WTC11 (cell line): Measurements from ENCODE around the gene KRTAP21-2. TPM values are rescaled to one million over a fixed set of nuclear protein-coding genes. Genes with fewer than 3 reads are reported as not detected.

Source experiments
- ATAC-seq: fragments of 200-7000 bp; cut with Tn5 transposase; 2 replicates; pipeline ENCODE4 v1.10.0; 2021; ENCODE audit warnings: mild to moderate bottlenecking, moderate library complexity
- Bru-seq: library from RNA; stranded (reverse); fragments of 400-500 nt; gene quantifications from one replicate; lab custom pipeline; 2021; lab: Mats Ljungman, UMichigan
- CTCF ChIA-PET: fragments of 300-600 bp; sonication (Branson Sonifier 250); formaldehyde crosslinking; loops from one replicate; lab custom pipeline; 2021; ENCODE audit warnings: antibody characterized with exemption; lab: Charles Lee
- POLR2A ChIA-PET: fragments of 350-600 bp; sonication (Branson Sonifier 250); formaldehyde crosslinking; loops from one replicate; lab custom pipeline; 2021; ENCODE audit warnings: antibody characterized with exemption; lab: Charles Lee
- DNase-seq: peaks from one replicate; pipeline ENCODE4 v3.0.0; 2021; ENCODE audit warnings: low spot score
- H3K27ac Mint-ChIP-seq: 2 replicates; pipeline ENCODE4 v1.8.0; 2021; ENCODE audit warnings: mixed read lengths
- H3K27me3 Mint-ChIP-seq: 2 replicates; pipeline ENCODE4 v1.8.0; 2021; ENCODE audit warnings: low read depth, mild to moderate bottlenecking, moderate library complexity, mixed read lengths
- H3K36me3 Mint-ChIP-seq: 2 replicates; pipeline ENCODE4 v1.8.0; 2021; ENCODE audit warnings: mixed read lengths
- H3K4me1 Mint-ChIP-seq: 2 replicates; pipeline ENCODE4 v1.8.0; 2022; ENCODE audit warnings: mixed read lengths
- H3K4me3 Mint-ChIP-seq: 2 replicates; pipeline ENCODE4 v1.8.0; 2021; ENCODE audit warnings: mild to moderate bottlenecking, moderate library complexity, mixed read lengths
- H3K9me3 Mint-ChIP-seq: 2 replicates; pipeline ENCODE4 v1.8.0; 2021; ENCODE audit warnings: mixed read lengths
- CTCF ChIP-seq: fragments of 200-600 bp; IDR thresholded peaks from 2 replicates; pipeline ENCODE4 v1.8.0; 2022; ENCODE audit warnings: antibody characterized with exemption
- GTF2I ChIP-seq: fragments of 250-450 bp; sonication (Bioruptor Pico); conservative IDR thresholded peaks from 2 replicates; pipeline ENCODE4 v1.4.0; 2021; ENCODE audit warnings: mild to moderate bottlenecking
- IRF2 ChIP-seq: sonication (generic); formaldehyde crosslinking; IDR thresholded peaks from 2 replicates; pipeline ENCODE4 v1.8.0; 2022; ENCODE audit warnings: low read depth, missing genetic modification reagents, borderline replicate concordance
- MLX ChIP-seq: sonication (generic); formaldehyde crosslinking; IDR thresholded peaks from 2 replicates; pipeline ENCODE4 v1.8.1; 2023; ENCODE audit warnings: mild to moderate bottlenecking, missing genetic modification reagents, moderate library complexity
- NFATC4 ChIP-seq: fragments of 250-450 bp; sonication (Bioruptor Pico); IDR thresholded peaks from 2 replicates; pipeline ENCODE4 v1.9.0; 2021; ENCODE audit warnings: mild to moderate bottlenecking
- NR1H2 ChIP-seq: sonication (generic); formaldehyde crosslinking; IDR thresholded peaks from 2 replicates; pipeline ENCODE4 v1.9.0; 2021; ENCODE audit warnings: mild to moderate bottlenecking, moderate library complexity, missing genetic modification reagents
- OVOL2 ChIP-seq: fragments of 250-450 bp; sonication (Bioruptor Pico); IDR thresholded peaks from 2 replicates; pipeline ENCODE4 v1.9.0; 2021; ENCODE audit warnings: mild to moderate bottlenecking, borderline replicate concordance
- RORB ChIP-seq: fragments of 250-450 bp; sonication (Bioruptor Pico); IDR thresholded peaks from 2 replicates; pipeline ENCODE4 v1.9.0; 2021; ENCODE audit warnings: mild to moderate bottlenecking
- TEAD1 ChIP-seq: sonication (generic); formaldehyde crosslinking; IDR thresholded peaks from 2 replicates; pipeline ENCODE4 v1.8.0; 2022; ENCODE audit warnings: mild to moderate bottlenecking, missing genetic modification reagents
- TEAD4 ChIP-seq: sonication (generic); formaldehyde crosslinking; IDR thresholded peaks from 2 replicates; pipeline ENCODE4 v1.8.0; 2022; ENCODE audit warnings: mild to moderate bottlenecking, missing genetic modification reagents
- ZNF121 ChIP-seq: sonication (generic); formaldehyde crosslinking; IDR thresholded peaks from 2 replicates; pipeline ENCODE4 v1.8.0; 2023; ENCODE audit warnings: missing genetic modification reagents
- long read RNA-seq, 3 experiments: library from RNA in 1 of 3; library from capped mRNA in 1 of 3; library from polyadenylated mRNA in 1 of 3; unstranded in 2 of 3; stranded (forward) in 1 of 3; transcript quantifications; one replicate each; pipeline ENCODE4 v2.0.0, GENCODE V29; 2021
- total RNA-seq: library from RNA; stranded (reverse); gene quantifications from 3 replicates; pipeline ENCODE4 v1.2.3, GENCODE V29; 2021
- TF ChIP-seq, protein P1 (sequence below): fragments of 250-450 bp; sonication (Bioruptor Pico); IDR thresholded peaks from 2 replicates; pipeline ENCODE4 v1.9.0; 2021; ENCODE audit warnings: mild to moderate bottlenecking, borderline replicate concordance
- TF ChIP-seq, protein P2 (sequence below): sonication (generic); formaldehyde crosslinking; IDR thresholded peaks from 2 replicates; pipeline ENCODE4 v1.8.0; 2023; ENCODE audit warnings: missing genetic modification reagents, mild to moderate bottlenecking, borderline replicate concordance
- TF ChIP-seq, protein P3 (sequence below): sonication (generic); formaldehyde crosslinking; IDR thresholded peaks from 2 replicates; pipeline ENCODE4 v1.8.1; 2023; ENCODE audit warnings: mild to moderate bottlenecking, missing genetic modification reagents, borderline replicate concordance
- TF ChIP-seq, protein P4 (sequence below): fragments of 250-450 bp; sonication (Bioruptor Pico); IDR thresholded peaks from 2 replicates; pipeline ENCODE4 v1.8.0; 2021; ENCODE audit warnings: mild to moderate bottlenecking
- TF ChIP-seq, protein P5 (sequence below): fragments of 250-450 bp; sonication (Bioruptor Pico); IDR thresholded peaks from 2 replicates; pipeline ENCODE4 v1.9.0; 2021; ENCODE audit warnings: mild to moderate bottlenecking
- TF ChIP-seq, protein P6 (sequence below): sonication (generic); formaldehyde crosslinking; IDR thresholded peaks from 2 replicates; pipeline ENCODE4 v1.8.1; 2023; ENCODE audit warnings: mild to moderate bottlenecking, missing genetic modification reagents

The KRTAP21-2 gene
- not detected in 3 replicates for total RNA-seq
- not detected for Bru-seq, nascent RNA
- long read RNA-seq, experiment 1: 0 reads
- long read RNA-seq, experiment 2: 0 reads
- long read RNA-seq, experiment 3: 0 reads

DNA sequence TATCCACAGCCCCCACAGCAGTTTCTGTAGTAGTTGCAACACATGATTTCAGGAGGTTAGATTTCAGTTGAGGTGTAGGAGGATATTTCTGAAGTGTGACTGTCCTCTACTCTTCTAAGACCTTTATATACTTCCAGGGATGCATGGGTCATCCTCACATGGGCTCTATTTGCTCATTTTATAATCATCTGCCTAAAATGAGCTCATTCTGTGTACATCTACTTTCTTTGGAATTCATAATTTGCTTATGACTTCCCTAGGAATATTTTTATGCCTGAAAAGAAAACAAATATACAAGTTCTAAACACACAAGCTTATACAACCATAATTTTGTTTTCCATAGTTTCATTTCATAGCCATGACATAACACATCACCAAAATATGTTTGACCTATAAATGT is at the start of gene KRTAP21-2:
Gene KRTAP21-2, minus strand, starts transcription at position 101 of the 400 bp plus-strand sequence. Its CDS starts 57 bp downstream, at position 44.
- no peaks in the 10 kb centered on the region; the same call in 1 of the 2 replicates for H3K27me3 Mint-ChIP-seq
- no peak within 1 kb of the TSS for H3K27ac Mint-ChIP-seq
- ATAC-seq: no peak
- POLR2A ChIA-PET: no interaction called here
- H3K4me1 Mint-ChIP-seq: no peaks in the 10 kb centered on the region
- no peak for TF ChIP-seq TEAD4 (CRISPR knock-in tag)
- TF ChIP-seq NFATC4 (CRISPR knock-in tag): no peak
- TF ChIP-seq, protein P1, sequence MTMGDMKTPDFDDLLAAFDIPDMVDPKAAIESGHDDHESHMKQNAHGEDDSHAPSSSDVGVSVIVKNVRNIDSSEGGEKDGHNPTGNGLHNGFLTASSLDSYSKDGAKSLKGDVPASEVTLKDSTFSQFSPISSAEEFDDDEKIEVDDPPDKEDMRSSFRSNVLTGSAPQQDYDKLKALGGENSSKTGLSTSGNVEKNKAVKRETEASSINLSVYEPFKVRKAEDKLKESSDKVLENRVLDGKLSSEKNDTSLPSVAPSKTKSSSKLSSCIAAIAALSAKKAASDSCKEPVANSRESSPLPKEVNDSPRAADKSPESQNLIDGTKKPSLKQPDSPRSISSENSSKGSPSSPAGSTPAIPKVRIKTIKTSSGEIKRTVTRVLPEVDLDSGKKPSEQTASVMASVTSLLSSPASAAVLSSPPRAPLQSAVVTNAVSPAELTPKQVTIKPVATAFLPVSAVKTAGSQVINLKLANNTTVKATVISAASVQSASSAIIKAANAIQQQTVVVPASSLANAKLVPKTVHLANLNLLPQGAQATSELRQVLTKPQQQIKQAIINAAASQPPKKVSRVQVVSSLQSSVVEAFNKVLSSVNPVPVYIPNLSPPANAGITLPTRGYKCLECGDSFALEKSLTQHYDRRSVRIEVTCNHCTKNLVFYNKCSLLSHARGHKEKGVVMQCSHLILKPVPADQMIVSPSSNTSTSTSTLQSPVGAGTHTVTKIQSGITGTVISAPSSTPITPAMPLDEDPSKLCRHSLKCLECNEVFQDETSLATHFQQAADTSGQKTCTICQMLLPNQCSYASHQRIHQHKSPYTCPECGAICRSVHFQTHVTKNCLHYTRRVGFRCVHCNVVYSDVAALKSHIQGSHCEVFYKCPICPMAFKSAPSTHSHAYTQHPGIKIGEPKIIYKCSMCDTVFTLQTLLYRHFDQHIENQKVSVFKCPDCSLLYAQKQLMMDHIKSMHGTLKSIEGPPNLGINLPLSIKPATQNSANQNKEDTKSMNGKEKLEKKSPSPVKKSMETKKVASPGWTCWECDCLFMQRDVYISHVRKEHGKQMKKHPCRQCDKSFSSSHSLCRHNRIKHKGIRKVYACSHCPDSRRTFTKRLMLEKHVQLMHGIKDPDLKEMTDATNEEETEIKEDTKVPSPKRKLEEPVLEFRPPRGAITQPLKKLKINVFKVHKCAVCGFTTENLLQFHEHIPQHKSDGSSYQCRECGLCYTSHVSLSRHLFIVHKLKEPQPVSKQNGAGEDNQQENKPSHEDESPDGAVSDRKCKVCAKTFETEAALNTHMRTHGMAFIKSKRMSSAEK: no peak
- TF ChIP-seq ZNF121: no peak
- TF ChIP-seq GTF2I (CRISPR knock-in tag): no peak
- TF ChIP-seq, protein P2, sequence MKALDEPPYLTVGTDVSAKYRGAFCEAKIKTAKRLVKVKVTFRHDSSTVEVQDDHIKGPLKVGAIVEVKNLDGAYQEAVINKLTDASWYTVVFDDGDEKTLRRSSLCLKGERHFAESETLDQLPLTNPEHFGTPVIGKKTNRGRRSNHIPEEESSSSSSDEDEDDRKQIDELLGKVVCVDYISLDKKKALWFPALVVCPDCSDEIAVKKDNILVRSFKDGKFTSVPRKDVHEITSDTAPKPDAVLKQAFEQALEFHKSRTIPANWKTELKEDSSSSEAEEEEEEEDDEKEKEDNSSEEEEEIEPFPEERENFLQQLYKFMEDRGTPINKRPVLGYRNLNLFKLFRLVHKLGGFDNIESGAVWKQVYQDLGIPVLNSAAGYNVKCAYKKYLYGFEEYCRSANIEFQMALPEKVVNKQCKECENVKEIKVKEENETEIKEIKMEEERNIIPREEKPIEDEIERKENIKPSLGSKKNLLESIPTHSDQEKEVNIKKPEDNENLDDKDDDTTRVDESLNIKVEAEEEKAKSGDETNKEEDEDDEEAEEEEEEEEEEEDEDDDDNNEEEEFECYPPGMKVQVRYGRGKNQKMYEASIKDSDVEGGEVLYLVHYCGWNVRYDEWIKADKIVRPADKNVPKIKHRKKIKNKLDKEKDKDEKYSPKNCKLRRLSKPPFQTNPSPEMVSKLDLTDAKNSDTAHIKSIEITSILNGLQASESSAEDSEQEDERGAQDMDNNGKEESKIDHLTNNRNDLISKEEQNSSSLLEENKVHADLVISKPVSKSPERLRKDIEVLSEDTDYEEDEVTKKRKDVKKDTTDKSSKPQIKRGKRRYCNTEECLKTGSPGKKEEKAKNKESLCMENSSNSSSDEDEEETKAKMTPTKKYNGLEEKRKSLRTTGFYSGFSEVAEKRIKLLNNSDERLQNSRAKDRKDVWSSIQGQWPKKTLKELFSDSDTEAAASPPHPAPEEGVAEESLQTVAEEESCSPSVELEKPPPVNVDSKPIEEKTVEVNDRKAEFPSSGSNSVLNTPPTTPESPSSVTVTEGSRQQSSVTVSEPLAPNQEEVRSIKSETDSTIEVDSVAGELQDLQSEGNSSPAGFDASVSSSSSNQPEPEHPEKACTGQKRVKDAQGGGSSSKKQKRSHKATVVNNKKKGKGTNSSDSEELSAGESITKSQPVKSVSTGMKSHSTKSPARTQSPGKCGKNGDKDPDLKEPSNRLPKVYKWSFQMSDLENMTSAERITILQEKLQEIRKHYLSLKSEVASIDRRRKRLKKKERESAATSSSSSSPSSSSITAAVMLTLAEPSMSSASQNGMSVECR (CRISPR knock-in tag): no peak
- TF ChIP-seq, protein P3, sequence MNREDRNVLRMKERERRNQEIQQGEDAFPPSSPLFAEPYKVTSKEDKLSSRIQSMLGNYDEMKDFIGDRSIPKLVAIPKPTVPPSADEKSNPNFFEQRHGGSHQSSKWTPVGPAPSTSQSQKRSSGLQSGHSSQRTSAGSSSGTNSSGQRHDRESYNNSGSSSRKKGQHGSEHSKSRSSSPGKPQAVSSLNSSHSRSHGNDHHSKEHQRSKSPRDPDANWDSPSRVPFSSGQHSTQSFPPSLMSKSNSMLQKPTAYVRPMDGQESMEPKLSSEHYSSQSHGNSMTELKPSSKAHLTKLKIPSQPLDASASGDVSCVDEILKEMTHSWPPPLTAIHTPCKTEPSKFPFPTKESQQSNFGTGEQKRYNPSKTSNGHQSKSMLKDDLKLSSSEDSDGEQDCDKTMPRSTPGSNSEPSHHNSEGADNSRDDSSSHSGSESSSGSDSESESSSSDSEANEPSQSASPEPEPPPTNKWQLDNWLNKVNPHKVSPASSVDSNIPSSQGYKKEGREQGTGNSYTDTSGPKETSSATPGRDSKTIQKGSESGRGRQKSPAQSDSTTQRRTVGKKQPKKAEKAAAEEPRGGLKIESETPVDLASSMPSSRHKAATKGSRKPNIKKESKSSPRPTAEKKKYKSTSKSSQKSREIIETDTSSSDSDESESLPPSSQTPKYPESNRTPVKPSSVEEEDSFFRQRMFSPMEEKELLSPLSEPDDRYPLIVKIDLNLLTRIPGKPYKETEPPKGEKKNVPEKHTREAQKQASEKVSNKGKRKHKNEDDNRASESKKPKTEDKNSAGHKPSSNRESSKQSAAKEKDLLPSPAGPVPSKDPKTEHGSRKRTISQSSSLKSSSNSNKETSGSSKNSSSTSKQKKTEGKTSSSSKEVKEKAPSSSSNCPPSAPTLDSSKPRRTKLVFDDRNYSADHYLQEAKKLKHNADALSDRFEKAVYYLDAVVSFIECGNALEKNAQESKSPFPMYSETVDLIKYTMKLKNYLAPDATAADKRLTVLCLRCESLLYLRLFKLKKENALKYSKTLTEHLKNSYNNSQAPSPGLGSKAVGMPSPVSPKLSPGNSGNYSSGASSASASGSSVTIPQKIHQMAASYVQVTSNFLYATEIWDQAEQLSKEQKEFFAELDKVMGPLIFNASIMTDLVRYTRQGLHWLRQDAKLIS (CRISPR knock-in tag): no peak
- TF ChIP-seq, protein P4, sequence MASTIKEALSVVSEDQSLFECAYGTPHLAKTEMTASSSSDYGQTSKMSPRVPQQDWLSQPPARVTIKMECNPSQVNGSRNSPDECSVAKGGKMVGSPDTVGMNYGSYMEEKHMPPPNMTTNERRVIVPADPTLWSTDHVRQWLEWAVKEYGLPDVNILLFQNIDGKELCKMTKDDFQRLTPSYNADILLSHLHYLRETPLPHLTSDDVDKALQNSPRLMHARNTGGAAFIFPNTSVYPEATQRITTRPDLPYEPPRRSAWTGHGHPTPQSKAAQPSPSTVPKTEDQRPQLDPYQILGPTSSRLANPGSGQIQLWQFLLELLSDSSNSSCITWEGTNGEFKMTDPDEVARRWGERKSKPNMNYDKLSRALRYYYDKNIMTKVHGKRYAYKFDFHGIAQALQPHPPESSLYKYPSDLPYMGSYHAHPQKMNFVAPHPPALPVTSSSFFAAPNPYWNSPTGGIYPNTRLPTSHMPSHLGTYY: no peak
- TF ChIP-seq, protein P5, sequence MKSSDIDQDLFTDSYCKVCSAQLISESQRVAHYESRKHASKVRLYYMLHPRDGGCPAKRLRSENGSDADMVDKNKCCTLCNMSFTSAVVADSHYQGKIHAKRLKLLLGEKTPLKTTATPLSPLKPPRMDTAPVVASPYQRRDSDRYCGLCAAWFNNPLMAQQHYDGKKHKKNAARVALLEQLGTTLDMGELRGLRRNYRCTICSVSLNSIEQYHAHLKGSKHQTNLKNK (CRISPR knock-in tag): no peak
- no peak for TF ChIP-seq TEAD1
- TF ChIP-seq, protein P6, sequence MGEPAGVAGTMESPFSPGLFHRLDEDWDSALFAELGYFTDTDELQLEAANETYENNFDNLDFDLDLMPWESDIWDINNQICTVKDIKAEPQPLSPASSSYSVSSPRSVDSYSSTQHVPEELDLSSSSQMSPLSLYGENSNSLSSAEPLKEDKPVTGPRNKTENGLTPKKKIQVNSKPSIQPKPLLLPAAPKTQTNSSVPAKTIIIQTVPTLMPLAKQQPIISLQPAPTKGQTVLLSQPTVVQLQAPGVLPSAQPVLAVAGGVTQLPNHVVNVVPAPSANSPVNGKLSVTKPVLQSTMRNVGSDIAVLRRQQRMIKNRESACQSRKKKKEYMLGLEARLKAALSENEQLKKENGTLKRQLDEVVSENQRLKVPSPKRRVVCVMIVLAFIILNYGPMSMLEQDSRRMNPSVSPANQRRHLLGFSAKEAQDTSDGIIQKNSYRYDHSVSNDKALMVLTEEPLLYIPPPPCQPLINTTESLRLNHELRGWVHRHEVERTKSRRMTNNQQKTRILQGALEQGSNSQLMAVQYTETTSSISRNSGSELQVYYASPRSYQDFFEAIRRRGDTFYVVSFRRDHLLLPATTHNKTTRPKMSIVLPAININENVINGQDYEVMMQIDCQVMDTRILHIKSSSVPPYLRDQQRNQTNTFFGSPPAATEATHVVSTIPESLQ (CRISPR knock-in tag): no peak
- TF ChIP-seq CTCF: no peak
- TF ChIP-seq OVOL2 (CRISPR knock-in tag): no peak
- no peak for TF ChIP-seq RORB (CRISPR knock-in tag)
- no peak for TF ChIP-seq NR1H2 (CRISPR knock-in tag)
- no peak for TF ChIP-seq MLX (CRISPR knock-in tag)
- TF ChIP-seq IRF2 (CRISPR knock-in tag): no peak
- DNase-seq: no peak
- CTCF ChIA-PET: no interaction called here
- H3K4me3 Mint-ChIP-seq: no peak within 1 kb of the TSS
- peaks cover 7% of the 10 kb centered on the region for H3K9me3 Mint-ChIP-seq
- no peaks in the 10 kb centered on the region for H3K36me3 Mint-ChIP-seq
